Measurements from ENCODE around the gene CDH15. TPM values are rescaled to one million over a fixed set of nuclear protein-coding genes. Genes with fewer than 3 reads are reported as not detected.

The CDH15 gene
- total RNA-seq, 3 donors from 2014 or later (not counting 1 experiment from before 2014, with no cell fraction given), result 0.20 TPM; not detected in 2

- no peak overlapping the region for H3K27ac Mint-ChIP-seq
- intact Hi-C loops (cut with micrococcal nuclease), result no loop called here
- H3K4me3 Mint-ChIP-seq, result no peak overlapping the region
- H3K27ac ChIP-seq (ENCODE audit: low read length), result no peak overlapping the region
- no peaks in the 10 kb centered on the region for H3K9me3 Mint-ChIP-seq
- peaks cover 7% of the 10 kb centered on the region for H3K36me3 ChIP-seq (ENCODE audit: control insufficient read depth, insufficient read depth, low read length)
- no peak for ATAC-seq
- H3K27me3 Mint-ChIP-seq (ENCODE audit: low read depth in 2 of 2), result no peaks in the 10 kb centered on the region
- no peaks in the 10 kb centered on the region for H3K36me3 Mint-ChIP-seq
- WGBS (ENCODE audit: insufficient coverage), result 96% methylated on average over 12 of the region's 12 CpGs
- no peak overlapping the region for H3K4me3 ChIP-seq (ENCODE audit: low read length)
- peaks cover 14% of the 10 kb centered on the region for H3K4me1 ChIP-seq (ENCODE audit: control insufficient read depth, insufficient read depth, low read length)
- no peak for TF ChIP-seq CTCF (IDR thresholded peaks at IDR 0.05)
- peaks cover 1 to 5% of the 10 kb centered on the region in 2 donors for H3K4me1 Mint-ChIP-seq
- no peaks in the 10 kb centered on the region for H3K9me3 ChIP-seq (ENCODE audit: control insufficient read depth, insufficient read depth, low read length)
- no peak for DNase-seq
- H3K27me3 ChIP-seq (ENCODE audit: control insufficient read depth, insufficient read depth, low read length), result no peaks in the 10 kb centered on the region
Observed at GRCh38 chr16:89123831-89124100, 47.8 kb upstream of the CDH15 start.

GRCh38 chr16:89129378-89129777 is 42.2 kb upstream of the CDH15 start:
- Mint-ChIP-seq H3K4me1 (peaks cover 9 to 16% of the 10 kb centered on the region in 2 donors), H3K27ac (peak overlapping the region; percentile 4 to 53), H3K4me3 (no peak overlapping the region), H3K36me3 (peaks cover 16% of the 10 kb centered on the region), H3K27me3 (ENCODE audit: low read depth in 2 of 2) (no peaks in the 10 kb centered on the region), H3K9me3 (no peaks in the 10 kb centered on the region)
- Histone ChIP-seq H3K27me3 (ENCODE audit: control insufficient read depth, insufficient read depth, low read length) (no peaks in the 10 kb centered on the region), H3K9me3 (ENCODE audit: control insufficient read depth, insufficient read depth, low read length) (no peaks in the 10 kb centered on the region), H3K4me1 (ENCODE audit: control insufficient read depth, insufficient read depth, low read length) (peaks cover 7% of the 10 kb centered on the region), H3K36me3 (ENCODE audit: control insufficient read depth, insufficient read depth, low read length) (peaks cover 8% of the 10 kb centered on the region), H3K4me3 (ENCODE audit: low read length) (no peak overlapping the region), H3K27ac (ENCODE audit: low read length) (no peak overlapping the region)
- no peak for TF ChIP-seq CTCF (IDR thresholded peaks at IDR 0.05)
- intact Hi-C loops (cut with micrococcal nuclease), result no loop called here
- DNase-seq (no peak), ATAC-seq (no peak)
- WGBS (ENCODE audit: insufficient coverage), result no CpG with 5 or more reads among the region's 1 CpG

- Histone ChIP-seq H3K4me3 (ENCODE audit: low read length) (no peak overlapping the region), H3K27ac (ENCODE audit: low read length) (no peak overlapping the region), H3K4me1 (ENCODE audit: control insufficient read depth, insufficient read depth, low read length) (peaks cover 12% of the 10 kb centered on the region), H3K27me3 (ENCODE audit: control insufficient read depth, insufficient read depth, low read length) (no peaks in the 10 kb centered on the region), H3K9me3 (ENCODE audit: control insufficient read depth, insufficient read depth, low read length) (no peaks in the 10 kb centered on the region), H3K36me3 (ENCODE audit: control insufficient read depth, insufficient read depth, low read length) (peaks cover 9% of the 10 kb centered on the region)
- 92% methylated on average over 2 of the region's 5 CpGs for WGBS (ENCODE audit: insufficient coverage)
- Mint-ChIP-seq H3K9me3 (no peaks in the 10 kb centered on the region), H3K27ac (no peak overlapping the region), H3K36me3 (peaks cover 16% of the 10 kb centered on the region), H3K4me1 (peaks cover 14 to 21% of the 10 kb centered on the region in 2 donors), H3K27me3 (ENCODE audit: low read depth in 2 of 2) (no peaks in the 10 kb centered on the region), H3K4me3 (no peak overlapping the region)
- DNase-seq, result no peak
- ATAC-seq, result no peak
- no peak for TF ChIP-seq CTCF (IDR thresholded peaks at IDR 0.05)
- intact Hi-C loops (cut with micrococcal nuclease), result no loop called here
Observed at GRCh38 chr16:89130448-89130847, 41.1 kb upstream of the CDH15 start.

GRCh38 chr16:89131783-89132182 is 39.8 kb upstream of the CDH15 start:
- no peak for TF ChIP-seq CTCF (IDR thresholded peaks at IDR 0.05)
- Histone ChIP-seq H3K27me3 (ENCODE audit: control insufficient read depth, insufficient read depth, low read length) (no peaks in the 10 kb centered on the region), H3K27ac (ENCODE audit: low read length) (no peak overlapping the region), H3K4me1 (ENCODE audit: control insufficient read depth, insufficient read depth, low read length) (peaks cover 14% of the 10 kb centered on the region), H3K9me3 (ENCODE audit: control insufficient read depth, insufficient read depth, low read length) (no peaks in the 10 kb centered on the region), H3K36me3 (ENCODE audit: control insufficient read depth, insufficient read depth, low read length) (peaks cover 11% of the 10 kb centered on the region), H3K4me3 (ENCODE audit: low read length) (no peak overlapping the region)
- H3K27ac Mint-ChIP-seq, result no peak overlapping the region
- no peak for DNase-seq
- H3K9me3 Mint-ChIP-seq, result no peaks in the 10 kb centered on the region
- H3K36me3 Mint-ChIP-seq, result peaks cover 16% of the 10 kb centered on the region
- ATAC-seq, result peak in 1 of 3 donors; percentile 40
- H3K4me3 Mint-ChIP-seq, result no peak overlapping the region
- no peaks in the 10 kb centered on the region for H3K27me3 Mint-ChIP-seq (ENCODE audit: low read depth in 2 of 2)
- 79% methylated on average over 17 of the region's 17 CpGs for WGBS (ENCODE audit: insufficient coverage)
- intact Hi-C loops (cut with micrococcal nuclease), result no loop called here
- H3K4me1 Mint-ChIP-seq, result peaks cover 14 to 21% of the 10 kb centered on the region in 2 donors
